LHCN-M2 (cell line): Measurements from ENCODE around the gene TMEM88. TPM values are rescaled to one million over a fixed set of nuclear protein-coding genes. Genes with fewer than 3 reads are reported as not detected.

Source experiments
- total RNA-seq: library from RNA; depleted of rRNA; stranded (reverse); fragments of >200 nt; gene quantifications from 2 replicates; pipeline ENCODE4 v1.2.3, GENCODE V29; 2014; rRNA removed

The TMEM88 gene
- total RNA-seq, 1 experiment from 2014 or later, result 1.1 TPM

Other genes with a start within 250 kb of the TMEM88 start
- gene FXR2, start 240.2 kb upstream of the TMEM88 start, total RNA-seq, result 49.4 and 51.8 TPM in 2 replicates
- 37.8 and 48.0 TPM in 2 replicates for gene SAT2, start 227.2 kb upstream of the TMEM88 start, total RNA-seq
- gene SHBG, start 224.9 kb upstream of the TMEM88 start, total RNA-seq, result 0.23 TPM in 1 of 2 replicates, not detected in the other
- not detected in 2 replicates for gene ATP1B2, start 204.1 kb upstream of the TMEM88 start, total RNA-seq
- gene TP53, start 167.6 kb upstream of the TMEM88 start, total RNA-seq, result 34.8 and 35.5 TPM in 2 replicates
- gene WRAP53, start 166.6 kb upstream of the TMEM88 start, total RNA-seq, result 18.2 and 20.0 TPM in 2 replicates
- 0.75 and 0.90 TPM in 2 replicates for gene EFNB3, start 149.9 kb upstream of the TMEM88 start, total RNA-seq
- gene DNAH2, start 137.3 kb upstream of the TMEM88 start, total RNA-seq, result not detected in 2 replicates
- gene KDM6B, start 20.8 kb upstream of the TMEM88 start, total RNA-seq, result 1.8 and 2.1 TPM in 2 replicates
- gene NAA38, start 2.5 kb downstream of the TMEM88 start, total RNA-seq, result 80.8 and 89.6 TPM in 2 replicates
- 5.6 and 7.8 TPM in 2 replicates for gene CYB5D1, start 2.9 kb downstream of the TMEM88 start, total RNA-seq
- gene CHD3, start 33.7 kb downstream of the TMEM88 start, total RNA-seq, result 83.2 and 98.2 TPM in 2 replicates
- gene RNF227, start 61.2 kb downstream of the TMEM88 start, total RNA-seq, result 6.9 and 14.2 TPM in 2 replicates
- gene KCNAB3, start 74.8 kb downstream of the TMEM88 start, total RNA-seq, result 0.32 and 0.46 TPM in 2 replicates
- gene TRAPPC1, start 76.9 kb downstream of the TMEM88 start, total RNA-seq, result 54.2 and 58.2 TPM in 2 replicates
- gene CNTROB, start 77.1 kb downstream of the TMEM88 start, total RNA-seq, result 35.7 and 36.5 TPM in 2 replicates
- gene GUCY2D, start 147.5 kb downstream of the TMEM88 start, total RNA-seq, result not detected in 2 replicates
- gene ALOX15B, start 184.0 kb downstream of the TMEM88 start, total RNA-seq, result 0.17 and 0.58 TPM in 2 replicates
- gene ALOX12B, start 232.7 kb downstream of the TMEM88 start, total RNA-seq, result 0.06 TPM in 1 of 2 replicates, not detected in the other